Tibial artery (tissue), 4 donors: Measurements from ENCODE around the gene OR10K2.

Source experiments
- DNase-seq, 2 donors: peaks; one replicate each; pipeline ENCODE4 v3.0.0-alpha.2; 2019
- H3K27ac ChIP-seq, 2 donors: fragments of 200-600 bp; sonication (generic) in 1 of 2; 1 replicate in 1 of 2; 2 replicates in 1 of 2; pipeline ENCODE4 v1.5.1; 2018 to 2019; ENCODE audit warnings: mild to moderate bottlenecking in 1 of 2
- H3K27me3 ChIP-seq, 2 donors: fragments of 200-600 bp; sonication (generic) in 1 of 2; one replicate each; pipeline versions ENCODE4 v1.5.1 to v1.6.0; 2016 to 2019
- H3K36me3 ChIP-seq, 3 donors: fragments of 200-600 bp; sonication (generic) in 2 of 3; one replicate each; pipeline ENCODE4 v1.5.1; 2016 to 2019; ENCODE audit warnings: mild to moderate bottlenecking in 2 of 3
- H3K4me1 ChIP-seq, 4 donors: fragments of 200-600 bp; sonication (generic) in 2 of 4; 1 replicate in 3 of 4; 2 replicates in 1 of 4; pipeline ENCODE4 v1.5.1; 2016 to 2019
- H3K4me3 ChIP-seq, 2 donors: fragments of 200-600 bp; sonication (generic) in 1 of 2; 1 replicate in 1 of 2; 2 replicates in 1 of 2; pipeline ENCODE4 v1.5.1; 2018 to 2019; ENCODE audit warnings: mild to moderate bottlenecking in 2 of 2
- H3K9me3 ChIP-seq, 3 donors: fragments of 200-600 bp; sonication (generic) in 1 of 3; one replicate each; pipeline ENCODE4 v1.5.1; 2016 to 2019
- CTCF ChIP-seq, 2 experiments: fragments of 200-600 bp in 1 of 2; fragments of 450-650 bp in 1 of 2; IDR thresholded peaks; one replicate each; pipeline ENCODE4 v1.5.1; 2017 to 2019; ENCODE audit warnings: antibody characterized with exemption in 2 of 2, mild to moderate bottlenecking in 1 of 2, moderate library complexity in 1 of 2
- intact Hi-C: fragments of 100-400 bp; cut with DNase I; formaldehyde crosslinking; loops from one replicate; pipeline ENCODE4 v1.15.0; 2023; ENCODE audit warnings: low total_unique reads

The OR10K2 gene

DNA sequence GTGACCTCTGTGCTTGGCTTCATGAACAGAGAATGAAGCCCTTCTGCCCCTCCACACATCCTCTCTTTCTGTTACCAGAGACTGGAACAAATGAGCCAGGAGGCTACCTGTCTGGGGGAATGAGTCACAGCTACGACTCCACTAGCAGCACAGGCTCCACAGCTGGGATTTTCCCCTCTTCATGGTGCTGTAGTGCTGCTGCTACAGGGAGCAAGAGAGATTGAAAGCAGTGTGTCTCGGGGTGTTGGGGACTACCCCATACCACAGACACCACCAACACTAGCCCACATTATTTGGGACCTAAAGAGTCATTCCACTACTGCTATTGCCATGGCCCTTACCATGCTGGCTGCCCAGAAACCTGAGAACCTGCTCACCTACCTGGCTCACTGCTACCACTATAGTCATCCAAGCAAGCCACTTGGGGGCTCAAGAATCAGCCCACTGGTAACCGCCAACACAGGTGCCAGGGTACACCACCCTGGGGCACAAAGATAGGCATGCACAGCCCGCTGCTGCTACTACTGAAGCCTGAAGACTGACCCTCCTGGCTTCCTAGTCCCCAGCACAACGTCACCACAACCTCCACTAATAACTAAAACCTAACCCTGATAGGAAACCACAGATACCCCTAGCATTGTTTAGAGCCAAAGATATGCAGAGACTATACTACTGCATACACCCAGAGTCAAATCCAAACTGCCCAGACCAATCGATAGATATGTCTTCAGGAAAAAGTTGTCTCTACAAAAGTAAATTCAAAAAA, 54.7 kb downstream of the OR10K2 start:
- TF ChIP-seq CTCF (IDR thresholded peaks at IDR 0.05) = no peak
- no peaks in the 10 kb centered on the region for H3K36me3 ChIP-seq

More for the DNA sequence above, 54.7 kb downstream of the OR10K2 start:
- intact Hi-C loops = no loop called here
- H3K27me3 ChIP-seq = no peaks in the 10 kb centered on the region
- H3K4me3 ChIP-seq = no peak overlapping the region
- no peak overlapping the region for H3K27ac ChIP-seq
- no peak for DNase-seq
- H3K9me3 ChIP-seq = peaks cover 0 to 23% (median 13%) of the 10 kb centered on the region in 3 donors
- no peaks in the 10 kb centered on the region for H3K4me1 ChIP-seq
